Ascending aorta (tissue), 2 donors: Measurements from ENCODE around the gene SCN1A. TPM values are rescaled to one million over a fixed set of nuclear protein-coding genes. Genes with fewer than 3 reads are reported as not detected.
"Not testable (repeated sequence)": the region's sequence is repeated elsewhere in the genome, so short reads cannot be mapped to it uniquely, and the experiment has no call there.

Experiments used
- DNase-seq, 2 donors: peaks; one replicate each; pipeline ENCODE4 v3.0.0-alpha.2; 2019; ENCODE audit warnings: low spot score in 2 of 2
- H3K27ac ChIP-seq, 2 donors: fragments of 200-600 bp; sonication (generic); one replicate each; pipeline ENCODE4 v1.5.1; 2016 to 2017; ENCODE audit warnings: mild to moderate bottlenecking in 1 of 2
- H3K27me3 ChIP-seq: fragments of 200-600 bp; sonication (generic); one replicate; pipeline ENCODE4 v1.5.1; 2017
- H3K36me3 ChIP-seq, 2 donors: fragments of 200-600 bp; sonication (generic); one replicate each; pipeline ENCODE4 v1.5.1; 2016
- H3K4me1 ChIP-seq, 2 donors: fragments of 200-600 bp; sonication (generic); one replicate each; pipeline ENCODE4 v1.5.1; 2016 to 2017; ENCODE audit warnings: mild to moderate bottlenecking in 1 of 2
- H3K4me3 ChIP-seq, 2 donors: fragments of 200-600 bp; sonication (generic); one replicate each; pipeline ENCODE4 v1.5.1; 2016 to 2017; ENCODE audit warnings: mild to moderate bottlenecking in 1 of 2
- H3K9me3 ChIP-seq, 2 donors: fragments of 200-600 bp; sonication (generic); one replicate each; pipeline ENCODE4 v1.5.1; 2016
- intact Hi-C: fragments of 100-400 bp; cut with DNase I; formaldehyde crosslinking; loops from one replicate; pipeline ENCODE4 v1.15.1; 2023
- total RNA-seq: library from RNA; depleted of rRNA; stranded (reverse); fragments of >200 nt; gene quantifications from one replicate; pipeline ENCODE4 v1.1.0, GENCODE V29; 2016
- TF ChIP-seq, protein P1 (sequence below), 3 experiments: fragments of 200-600 bp in 2 of 3; fragments of 450-650 bp in 1 of 3; sonication (generic) in 2 of 3; IDR thresholded peaks; one replicate each; pipeline ENCODE4 v1.5.1; 2016 to 2019; ENCODE audit warnings: antibody characterized with exemption in 3 of 3, mild to moderate bottlenecking in 1 of 3, moderate library complexity in 1 of 3

The SCN1A gene
- total RNA-seq, 1 donor from 2014 or later, result not detected

GRCh38 chr2:166013878-166014277 lies 113.9 kb downstream of the SCN1A start:
- no peak overlapping the region for H3K4me3 ChIP-seq
- H3K27ac ChIP-seq, result no peak overlapping the region
- no peaks in the 10 kb centered on the region for H3K4me1 ChIP-seq
- H3K27me3 ChIP-seq, result no peaks in the 10 kb centered on the region
- no peak for DNase-seq
- TF ChIP-seq, protein P1, sequence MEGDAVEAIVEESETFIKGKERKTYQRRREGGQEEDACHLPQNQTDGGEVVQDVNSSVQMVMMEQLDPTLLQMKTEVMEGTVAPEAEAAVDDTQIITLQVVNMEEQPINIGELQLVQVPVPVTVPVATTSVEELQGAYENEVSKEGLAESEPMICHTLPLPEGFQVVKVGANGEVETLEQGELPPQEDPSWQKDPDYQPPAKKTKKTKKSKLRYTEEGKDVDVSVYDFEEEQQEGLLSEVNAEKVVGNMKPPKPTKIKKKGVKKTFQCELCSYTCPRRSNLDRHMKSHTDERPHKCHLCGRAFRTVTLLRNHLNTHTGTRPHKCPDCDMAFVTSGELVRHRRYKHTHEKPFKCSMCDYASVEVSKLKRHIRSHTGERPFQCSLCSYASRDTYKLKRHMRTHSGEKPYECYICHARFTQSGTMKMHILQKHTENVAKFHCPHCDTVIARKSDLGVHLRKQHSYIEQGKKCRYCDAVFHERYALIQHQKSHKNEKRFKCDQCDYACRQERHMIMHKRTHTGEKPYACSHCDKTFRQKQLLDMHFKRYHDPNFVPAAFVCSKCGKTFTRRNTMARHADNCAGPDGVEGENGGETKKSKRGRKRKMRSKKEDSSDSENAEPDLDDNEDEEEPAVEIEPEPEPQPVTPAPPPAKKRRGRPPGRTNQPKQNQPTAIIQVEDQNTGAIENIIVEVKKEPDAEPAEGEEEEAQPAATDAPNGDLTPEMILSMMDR (IDR thresholded peaks at IDR 0.05), result no peak
- no peaks in the 10 kb centered on the region for H3K36me3 ChIP-seq
- no peaks in the 10 kb centered on the region for H3K9me3 ChIP-seq
- intact Hi-C loops, result no loop called here

DNA sequence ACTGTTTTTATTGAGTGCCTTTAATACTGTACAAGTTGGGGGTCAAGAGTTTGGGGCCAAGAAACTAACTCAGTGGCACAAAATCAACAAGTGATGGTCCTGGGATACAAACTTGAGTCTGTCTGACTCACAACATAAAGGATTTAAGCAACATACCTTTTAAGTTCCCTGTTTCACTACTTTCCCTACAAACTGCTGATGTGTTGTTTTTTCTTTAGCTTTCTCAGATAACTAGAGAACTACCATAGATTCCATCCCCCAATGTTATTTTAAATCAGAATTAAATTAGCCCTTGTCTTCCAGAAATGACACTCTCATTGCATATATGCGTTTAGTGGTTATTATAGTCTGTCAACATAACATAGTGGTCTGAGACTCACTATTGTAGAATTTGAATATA lies 116.2 kb downstream of the SCN1A start:
- Histone ChIP-seq H3K27ac (no peak overlapping the region), H3K36me3 (no peaks in the 10 kb centered on the region), H3K9me3 (no peaks in the 10 kb centered on the region), H3K4me1 (no peaks in the 10 kb centered on the region), H3K27me3 (no peaks in the 10 kb centered on the region), H3K4me3 (no peak overlapping the region)
- TF ChIP-seq, protein P1 (IDR thresholded peaks at IDR 0.05), result no peak
- no peak for DNase-seq
- intact Hi-C loops, result no loop called here

DNA sequence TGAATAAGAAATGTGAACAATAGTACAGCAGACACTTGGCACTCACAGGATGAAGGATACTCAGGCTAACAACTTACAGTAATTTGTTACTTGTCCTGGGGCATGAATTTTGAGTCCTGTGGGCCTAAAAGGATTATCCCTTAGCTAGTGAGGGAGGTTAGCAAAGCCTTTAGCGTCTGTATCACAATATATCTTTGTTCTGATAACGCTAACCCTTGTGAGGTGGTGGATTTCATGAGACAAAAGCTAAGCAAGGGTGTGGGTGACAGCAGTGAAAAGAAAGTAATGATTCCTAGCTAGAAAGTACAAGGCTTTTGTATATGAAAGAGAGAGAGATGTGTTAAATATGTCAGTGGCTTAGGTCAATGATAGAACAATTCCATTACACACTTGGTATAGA lies 127.4 kb downstream of the SCN1A start:
- no peak for DNase-seq
- intact Hi-C loops, result no loop called here

GRCh38 chr2:165990846-165991245 lies 137.0 kb downstream of the SCN1A start:
- Histone ChIP-seq H3K36me3 (no peaks in the 10 kb centered on the region), H3K27ac (no peak overlapping the region), H3K4me3 (no peak overlapping the region), H3K4me1 (no peaks in the 10 kb centered on the region), H3K27me3 (no peaks in the 10 kb centered on the region), H3K9me3 (no peaks in the 10 kb centered on the region)
- intact Hi-C loops, result no loop called here
- DNase-seq, result no peak
- TF ChIP-seq, protein P1 (IDR thresholded peaks at IDR 0.05), result no peak

More for the DNA sequence above, 127.4 kb downstream of the SCN1A start:
- TF ChIP-seq, protein P1 (IDR thresholded peaks at IDR 0.05), result no peak
- no peak overlapping the region for H3K4me3 ChIP-seq
- no peak overlapping the region for H3K27ac ChIP-seq
- no peaks in the 10 kb centered on the region for H3K4me1 ChIP-seq
- no peaks in the 10 kb centered on the region for H3K36me3 ChIP-seq
- no peaks in the 10 kb centered on the region for H3K27me3 ChIP-seq
- no peaks in the 10 kb centered on the region for H3K9me3 ChIP-seq

DNA sequence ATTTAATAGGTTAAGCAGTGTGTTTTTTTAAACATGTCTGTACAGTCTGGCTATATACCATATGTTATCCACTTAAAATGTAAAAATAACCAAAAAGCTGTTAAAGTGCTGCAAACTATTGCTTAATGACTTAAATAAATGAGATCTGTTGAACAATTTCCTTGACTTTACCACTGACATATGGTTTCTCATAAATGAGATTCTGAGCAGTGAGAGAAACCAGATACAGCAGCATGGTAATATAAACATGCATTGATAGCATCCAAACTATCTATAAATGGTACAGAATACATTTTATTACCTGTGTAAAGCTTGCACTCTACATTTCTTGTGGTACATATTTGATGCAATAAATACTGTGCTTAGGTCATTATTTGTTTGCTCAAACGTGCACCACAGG lies 138.0 kb downstream of the SCN1A start:
- TF ChIP-seq, protein P1 (IDR thresholded peaks at IDR 0.05), result no peak

GRCh38 chr2:165985120-165985519 lies 142.7 kb downstream of the SCN1A start:
- TF ChIP-seq, protein P1 (IDR thresholded peaks at IDR 0.05), result no peak
- no peaks in the 10 kb centered on the region for H3K36me3 ChIP-seq
- H3K27me3 ChIP-seq, result no peaks in the 10 kb centered on the region
- DNase-seq, result no peak
- no peaks in the 10 kb centered on the region for H3K9me3 ChIP-seq
- H3K4me3 ChIP-seq, result no peak overlapping the region
- no peak overlapping the region for H3K27ac ChIP-seq
- H3K4me1 ChIP-seq, result no peaks in the 10 kb centered on the region
- intact Hi-C loops, result no loop called here

More for the DNA sequence above, 138.0 kb downstream of the SCN1A start:
- H3K9me3 ChIP-seq, result no peaks in the 10 kb centered on the region
- no peaks in the 10 kb centered on the region for H3K36me3 ChIP-seq
- no peak overlapping the region for H3K27ac ChIP-seq
- no peak for DNase-seq
- no peaks in the 10 kb centered on the region for H3K27me3 ChIP-seq
- H3K4me3 ChIP-seq, result no peak overlapping the region
- H3K4me1 ChIP-seq, result no peaks in the 10 kb centered on the region
- intact Hi-C loops, result no loop called here

DNA sequence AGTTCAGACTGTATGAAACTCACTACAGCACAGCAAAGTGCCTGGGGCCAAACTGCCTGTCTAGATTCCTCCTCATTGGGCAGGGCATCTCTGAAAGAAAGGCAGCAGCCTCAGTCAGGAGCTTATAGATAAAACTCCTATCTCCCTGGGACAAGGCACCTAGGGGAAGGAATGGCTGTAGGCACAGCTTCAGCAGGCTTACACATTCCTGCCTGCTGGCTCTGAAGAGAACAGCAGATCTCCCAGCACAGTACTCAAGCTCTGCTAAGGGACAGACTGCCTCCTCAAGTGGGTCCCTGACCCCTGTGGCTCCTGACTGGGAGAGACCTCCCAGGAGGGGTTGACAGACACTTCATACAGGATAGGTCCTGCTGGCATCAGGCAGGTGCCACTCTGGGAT lies 155.7 kb downstream of the SCN1A start:
- intact Hi-C loops, H3K9me3 ChIP-seq, H3K4me1 ChIP-seq, DNase-seq, H3K36me3 ChIP-seq, H3K4me3 ChIP-seq, H3K27me3 ChIP-seq, H3K27ac ChIP-seq: not testable (repeated sequence)
